ENCODE measurements around the gene ZNF253. TPM values are rescaled to one million over a fixed set of nuclear protein-coding genes. Genes with fewer than 3 reads are reported as not detected.

The ZNF253 gene
- total and polyA plus RNA-seq, 9 of the 15 experiments (the other 6 are each of a cell fraction or from before 2014, with no cell fraction given): 4.0 to 14.4 (median 7.5) TPM

- Histone ChIP-seq H3K9ac (ENCODE audit: insufficient read depth in 1 of 2, low read depth in 2 of 2, low read length in 2 of 2) (no peak overlapping the region), H3K9me3 (replicated peaks; ENCODE audit: control insufficient read depth, insufficient read depth, low read depth, low read length) (no peaks in the 10 kb centered on the region), H3K27ac (ENCODE audit: extremely low read depth, low read depth, low read length) (no peak overlapping the region), H3K79me2 (ENCODE audit: control insufficient read depth, insufficient read depth, low read length) (peaks cover 20% of the 10 kb centered on the region; the same call in 2 of the 3 replicates), H3K27me3 (ENCODE audit: control insufficient read depth in 2 of 2, insufficient read depth in 2 of 2, low read length in 2 of 2) (no peaks in the 10 kb centered on the region), H3K36me3 (ENCODE audit: control insufficient read depth, insufficient read depth, low read length) (peaks cover 21% of the 10 kb centered on the region), H3K4me2 (ENCODE audit: insufficient read depth, low read length) (no peak overlapping the region), H3K4me3 (no peak overlapping the region), H3K9me1 (ENCODE audit: control insufficient read depth, insufficient read depth, low read length) (no peaks in the 10 kb centered on the region), H4K20me1 (replicated peaks; ENCODE audit: control insufficient read depth, insufficient read depth, low read length) (no peaks in the 10 kb centered on the region), H3K4me1 (replicated peaks in 1 of 2; ENCODE audit: control insufficient read depth in 2 of 2, insufficient read depth in 2 of 2, low read length in 2 of 2) (no peaks in the 10 kb centered on the region; a peak in 1 of 5 replicates), H2AFZ (ENCODE audit: low read depth, low read length) (no peak overlapping the region)
- intact Hi-C loops (cut with micrococcal nuclease) (no loop called here), in situ Hi-C loops (cut with MboI) (no loop called here)
- 64% methylated on average over 3 of the region's 3 CpGs for WGBS (ENCODE audit: insufficient coverage, low coverage, missing lambda C conversion rate)
- DNase-seq (ENCODE audit: extremely low read depth in 1 of 4, low spot score in 3 of 4) (no peak), FAIRE-seq (no peak), ATAC-seq (no peak)
- ChIA-PET POLR2A (no interaction called here), CTCF (ENCODE audit: low intra/inter-chr PET ratio) (no interaction called here)
- TF ChIP-seq, protein P1, sequence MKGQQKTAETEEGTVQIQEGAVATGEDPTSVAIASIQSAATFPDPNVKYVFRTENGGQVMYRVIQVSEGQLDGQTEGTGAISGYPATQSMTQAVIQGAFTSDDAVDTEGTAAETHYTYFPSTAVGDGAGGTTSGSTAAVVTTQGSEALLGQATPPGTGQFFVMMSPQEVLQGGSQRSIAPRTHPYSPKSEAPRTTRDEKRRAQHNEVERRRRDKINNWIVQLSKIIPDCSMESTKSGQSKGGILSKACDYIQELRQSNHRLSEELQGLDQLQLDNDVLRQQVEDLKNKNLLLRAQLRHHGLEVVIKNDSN (CRISPR knock-in tag; IDR thresholded peaks at IDR 0.05): no peak
- TF ChIP-seq RAD51 (IDR thresholded peaks at IDR 0.05; ENCODE audit: borderline replicate concordance, low read depth) (no peak), ZNF589 (CRISPR knock-in tag; IDR thresholded peaks at IDR 0.05; ENCODE audit: low read depth) (no peak), YBX1 (IDR thresholded peaks at IDR 0.05) (no peak), ZNF347 (CRISPR knock-in tag; IDR thresholded peaks at IDR 0.05; ENCODE audit: low read depth) (no peak), SRSF1 (IDR thresholded peaks at IDR 0.05; ENCODE audit: low read depth, low read length) (no peak), RCOR1 (IDR thresholded peaks at IDR 0.05; ENCODE audit: borderline replicate concordance in 1 of 2, low read depth in 2 of 2, low read length in 2 of 2) (no peak)
- TF ChIP-seq, protein P2, sequence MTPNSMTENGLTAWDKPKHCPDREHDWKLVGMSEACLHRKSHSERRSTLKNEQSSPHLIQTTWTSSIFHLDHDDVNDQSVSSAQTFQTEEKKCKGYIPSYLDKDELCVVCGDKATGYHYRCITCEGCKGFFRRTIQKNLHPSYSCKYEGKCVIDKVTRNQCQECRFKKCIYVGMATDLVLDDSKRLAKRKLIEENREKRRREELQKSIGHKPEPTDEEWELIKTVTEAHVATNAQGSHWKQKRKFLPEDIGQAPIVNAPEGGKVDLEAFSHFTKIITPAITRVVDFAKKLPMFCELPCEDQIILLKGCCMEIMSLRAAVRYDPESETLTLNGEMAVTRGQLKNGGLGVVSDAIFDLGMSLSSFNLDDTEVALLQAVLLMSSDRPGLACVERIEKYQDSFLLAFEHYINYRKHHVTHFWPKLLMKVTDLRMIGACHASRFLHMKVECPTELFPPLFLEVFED (CRISPR knock-in tag; conservative IDR thresholded peaks at IDR 0.05): no peak
- TF ChIP-seq, protein P3, sequence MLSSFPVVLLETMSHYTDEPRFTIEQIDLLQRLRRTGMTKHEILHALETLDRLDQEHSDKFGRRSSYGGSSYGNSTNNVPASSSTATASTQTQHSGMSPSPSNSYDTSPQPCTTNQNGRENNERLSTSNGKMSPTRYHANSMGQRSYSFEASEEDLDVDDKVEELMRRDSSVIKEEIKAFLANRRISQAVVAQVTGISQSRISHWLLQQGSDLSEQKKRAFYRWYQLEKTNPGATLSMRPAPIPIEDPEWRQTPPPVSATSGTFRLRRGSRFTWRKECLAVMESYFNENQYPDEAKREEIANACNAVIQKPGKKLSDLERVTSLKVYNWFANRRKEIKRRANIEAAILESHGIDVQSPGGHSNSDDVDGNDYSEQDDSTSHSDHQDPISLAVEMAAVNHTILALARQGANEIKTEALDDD (IDR thresholded peaks at IDR 0.05): no peak
- no TSS peak for BruUV-seq (replicated peaks)
Observed at GRCh38 chr19:19914596-19914995, 48.9 kb downstream of the ZNF253 start.

Data from K562 (cell line).